ENCODE data around the gene GPBP1.

GPBP1 gene

GRCh38 chr5:57211039-57211438, 37.2 kb downstream of the GPBP1 start:
- DNase-seq (ENCODE audit: low read depth): no peak

- no peak for DNase-seq (ENCODE audit: low read depth)
These were observed 41.9 kb downstream of the GPBP1 start for GRCh38 chr5:57215629-57216195.

- DNase-seq (ENCODE audit: low read depth): no peak
These were observed 42.9 kb downstream of the GPBP1 start for GRCh38 chr5:57216714-57217113.

- no peak for DNase-seq (ENCODE audit: low read depth)
These were observed 45.5 kb downstream of the GPBP1 start for GRCh38 chr5:57219386-57219785.

GRCh38 chr5:57221049-57221568, 47.2 kb downstream of the GPBP1 start:
- peak; percentile 32 for DNase-seq (ENCODE audit: low read depth)

- no peak for DNase-seq (ENCODE audit: low read depth)
These were observed 51.7 kb downstream of the GPBP1 start for GRCh38 chr5:57225553-57225952.

GRCh38 chr5:57229313-57229712, 55.5 kb downstream of the GPBP1 start:
- DNase-seq (ENCODE audit: low read depth): no peak

- no peak for DNase-seq (ENCODE audit: low read depth)
These were observed 57.7 kb downstream of the GPBP1 start for GRCh38 chr5:57231607-57232006.

- DNase-seq (ENCODE audit: low read depth): no peak
These were observed 58.6 kb downstream of the GPBP1 start for GRCh38 chr5:57232293-57233033.

- DNase-seq (ENCODE audit: low read depth): no peak
These were observed 69.7 kb downstream of the GPBP1 start for GRCh38 chr5:57243286-57244137.

- DNase-seq (ENCODE audit: low read depth): no peak
These were observed 70.5 kb downstream of the GPBP1 start for GRCh38 chr5:57244331-57244730.

- no peak for DNase-seq (ENCODE audit: low read depth)
These were observed 72.6 kb downstream of the GPBP1 start for GRCh38 chr5:57246426-57246825.

- DNase-seq (ENCODE audit: low read depth): no peak
These were observed 73.9 kb downstream of the GPBP1 start for GRCh38 chr5:57247765-57248164.

GRCh38 chr5:57249265-57249874, 75.5 kb downstream of the GPBP1 start:
- DNase-seq (ENCODE audit: low read depth): no peak

- no peak for DNase-seq (ENCODE audit: low read depth)
These were observed 84.2 kb downstream of the GPBP1 start for GRCh38 chr5:57258052-57258451.

- no peak for DNase-seq (ENCODE audit: low read depth)
These were observed 85.1 kb downstream of the GPBP1 start for GRCh38 chr5:57258943-57259342.

- no peak for DNase-seq (ENCODE audit: low read depth)
These were observed 85.8 kb downstream of the GPBP1 start for GRCh38 chr5:57259704-57260103.

- no peak for DNase-seq (ENCODE audit: low read depth)
These were observed 88.7 kb downstream of the GPBP1 start for GRCh38 chr5:57262541-57262940.

- no peak for DNase-seq (ENCODE audit: low read depth)
These were observed 93.9 kb downstream of the GPBP1 start for GRCh38 chr5:57267805-57268204.

GRCh38 chr5:57276353-57276752, 102.5 kb downstream of the GPBP1 start:
- DNase-seq (ENCODE audit: low read depth): no peak

- DNase-seq (ENCODE audit: low read depth): no peak
These were observed 103.2 kb downstream of the GPBP1 start for GRCh38 chr5:57277085-57277484.

GRCh38 chr5:57280853-57281252, 107.0 kb downstream of the GPBP1 start:
- no peak for DNase-seq (ENCODE audit: low read depth)

All from GM04504 (cell line).